Measurements from ENCODE around the gene ARHGEF12.

The ARHGEF12 gene

DNA sequence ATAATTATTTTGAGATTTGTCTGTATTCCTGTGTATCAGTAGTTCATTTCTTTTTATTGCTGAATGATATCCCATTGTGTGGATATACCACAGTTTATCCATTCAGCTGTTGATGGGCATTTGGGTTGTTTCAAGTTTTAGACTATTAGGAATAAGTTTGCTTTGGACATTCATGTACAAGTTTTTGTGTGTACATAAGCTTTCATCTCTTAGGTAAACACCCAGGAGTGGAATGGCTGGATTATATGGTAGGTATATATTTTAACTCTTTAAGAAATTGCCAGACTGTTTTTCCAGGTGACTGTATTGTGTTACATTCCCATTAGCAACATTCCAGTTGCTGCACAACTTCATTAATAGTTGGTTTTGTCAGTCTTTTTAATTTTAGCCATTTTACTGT, 52.0 kb downstream of the ARHGEF12 start:
- no peak for DNase-seq

GRCh38 chr11:120389693-120390584, 53.7 kb downstream of the ARHGEF12 start:
- no peak for DNase-seq

DNA sequence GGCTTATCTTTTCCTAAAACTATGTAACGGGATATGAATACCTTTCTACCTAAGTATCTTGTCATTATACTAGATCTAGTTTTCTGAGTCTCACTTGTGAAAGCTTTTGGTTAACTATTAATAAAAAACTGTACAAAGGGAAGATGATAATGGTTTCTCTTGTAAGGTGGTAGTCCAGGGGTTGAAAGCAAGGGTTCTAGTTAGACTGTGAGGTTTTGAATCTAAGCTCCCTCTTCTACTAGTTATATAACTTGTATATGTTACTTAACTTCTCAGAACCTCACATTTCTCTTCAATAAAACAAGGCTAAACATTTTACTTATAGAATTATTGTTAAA, 54.3 kb downstream of the ARHGEF12 start:
- no peak for DNase-seq

DNA sequence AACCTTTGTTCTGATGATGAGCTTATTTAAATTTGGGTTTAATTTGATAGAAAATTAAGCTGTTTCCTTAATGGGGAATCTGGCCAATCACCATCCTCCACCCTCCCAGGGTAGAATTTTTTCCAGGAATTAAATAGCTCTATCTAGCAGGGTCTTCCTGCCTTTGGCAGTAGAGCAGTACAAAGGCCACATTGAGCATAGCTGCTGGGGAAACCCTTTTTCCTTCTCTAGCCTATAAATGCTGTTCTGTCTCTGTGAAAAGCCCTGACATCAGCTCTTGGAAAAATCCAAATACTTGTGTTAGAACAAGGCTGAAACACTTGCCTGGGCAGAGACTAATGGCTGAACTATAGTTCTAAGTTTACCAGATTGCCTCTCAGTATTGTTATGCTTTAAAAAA, 55.1 kb downstream of the ARHGEF12 start:
- DNase-seq: no peak

DNA sequence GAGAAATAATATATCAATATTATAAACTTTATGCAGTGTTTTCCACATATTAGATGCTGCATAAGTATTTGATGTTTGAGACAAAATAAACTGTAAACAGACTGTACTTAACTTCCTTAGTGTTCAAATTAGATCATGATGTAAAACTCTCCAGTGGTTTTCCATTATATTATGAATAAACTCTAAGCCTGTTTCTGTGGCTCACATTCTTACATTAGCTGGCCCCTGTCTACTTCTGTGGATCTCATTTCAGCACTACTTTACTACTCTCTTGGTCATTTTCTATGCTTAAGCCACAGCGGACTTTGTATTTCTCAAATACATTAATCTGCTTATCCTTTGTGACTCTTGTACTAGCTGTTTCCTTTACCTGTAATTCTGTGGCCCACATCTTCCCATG, 55.6 kb downstream of the ARHGEF12 start:
- DNase-seq: no peak

DNA sequence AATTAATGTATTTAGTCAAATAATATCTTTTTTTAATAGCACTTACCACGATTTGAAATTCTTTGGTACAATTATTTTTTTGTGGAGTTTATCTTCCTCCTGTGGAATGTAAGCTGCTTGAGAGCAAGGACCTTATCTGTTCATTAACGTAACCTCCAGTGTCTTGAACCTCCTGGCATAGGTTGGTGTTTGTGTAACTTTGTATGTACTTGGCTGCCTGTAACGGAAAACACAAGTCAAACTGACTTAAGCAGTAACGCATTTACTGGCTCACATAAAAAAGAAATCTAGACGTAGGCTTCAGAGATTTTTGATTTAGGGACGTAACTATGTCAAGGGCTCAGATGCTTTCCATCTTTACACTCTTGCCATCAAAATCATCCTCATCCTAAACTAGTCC, 56.1 kb downstream of the ARHGEF12 start:
- DNase-seq: no peak

DNA sequence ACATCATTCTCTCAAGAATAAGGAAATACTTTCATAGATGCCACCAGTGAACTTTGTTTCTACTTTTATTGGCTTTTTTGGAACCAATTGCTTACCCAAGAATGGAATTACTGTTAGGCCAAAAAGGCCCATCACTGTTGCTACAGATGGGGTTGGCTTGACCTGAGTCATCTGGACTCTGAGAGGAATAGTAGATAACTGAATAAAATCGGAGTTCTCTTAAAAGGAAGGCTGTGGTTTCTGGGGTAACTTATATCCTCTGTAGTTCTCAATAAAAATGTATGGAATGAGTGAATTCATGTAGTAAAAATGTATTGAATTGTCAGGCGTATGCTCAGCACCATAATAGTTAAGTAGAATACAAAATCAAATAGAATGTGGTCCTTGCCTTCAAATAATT, 56.6 kb downstream of the ARHGEF12 start:
- DNase-seq: no peak

- DNase-seq: no peak
Observed at GRCh38 chr11:120394119-120394518, 57.9 kb downstream of the ARHGEF12 start.

- DNase-seq: no peak
Observed at GRCh38 chr11:120395778-120396177, 59.6 kb downstream of the ARHGEF12 start.

DNA sequence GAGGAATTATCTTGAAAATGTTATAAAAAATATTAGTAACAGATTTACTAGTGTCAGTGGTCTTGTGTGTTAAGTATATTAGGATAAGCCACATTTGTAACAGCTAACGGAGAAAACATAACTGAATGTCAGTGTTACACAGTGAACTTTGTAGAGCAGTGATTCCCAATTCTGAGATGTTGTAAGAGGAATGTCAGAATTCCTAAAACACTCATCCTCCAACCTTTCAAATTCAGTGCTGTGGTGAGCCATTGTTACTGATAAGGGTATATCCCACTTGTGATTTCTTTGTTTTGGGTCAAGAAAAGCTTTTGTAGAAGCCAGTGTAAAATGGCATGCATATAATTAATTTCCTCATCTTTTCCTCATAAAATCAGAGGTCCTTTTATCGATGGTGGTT, 61.9 kb downstream of the ARHGEF12 start:
- DNase-seq: no peak

DNA sequence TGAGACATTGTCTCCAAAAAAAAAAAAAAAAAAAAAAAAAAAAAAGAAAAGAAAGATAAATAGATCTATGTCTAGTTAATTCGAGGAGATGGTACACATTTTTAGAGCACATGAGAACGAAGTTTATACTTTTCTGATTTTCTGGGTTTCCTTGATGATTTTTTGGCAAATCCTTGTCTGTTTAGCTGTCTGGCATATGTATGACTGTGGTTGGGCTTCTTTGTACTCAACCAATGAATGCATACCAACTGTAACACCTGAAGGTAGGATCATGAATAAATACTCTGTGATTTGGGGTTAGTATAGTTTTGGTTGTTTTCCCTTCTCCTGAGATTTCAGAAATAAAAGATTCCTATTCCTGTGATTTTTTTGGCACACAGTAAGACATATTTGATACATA, 63.1 kb downstream of the ARHGEF12 start:
- DNase-seq: no peak

- DNase-seq: no peak
Observed at GRCh38 chr11:120400564-120401364, 64.6 kb downstream of the ARHGEF12 start.

DNA sequence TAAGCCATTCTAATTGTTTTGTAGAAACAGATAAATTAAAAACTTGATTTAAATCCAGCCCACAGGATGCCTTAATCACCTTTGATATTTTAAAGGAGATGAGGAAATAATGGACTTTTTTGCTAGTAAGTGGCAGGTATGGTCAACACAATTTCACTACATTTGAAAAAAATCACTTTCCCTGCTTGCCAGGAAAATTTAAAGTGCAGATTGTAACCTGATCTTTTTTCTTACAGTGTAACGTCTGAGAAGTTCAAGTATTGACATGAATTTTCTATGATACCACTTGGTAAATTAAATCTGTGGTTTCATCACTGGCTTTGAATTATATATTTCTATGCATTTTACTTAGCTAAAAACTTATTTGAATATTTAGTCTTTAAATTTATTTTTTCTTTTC, 65.3 kb downstream of the ARHGEF12 start:
- DNase-seq: no peak

GRCh38 chr11:120403966-120404365, 67.8 kb downstream of the ARHGEF12 start:
- DNase-seq: no peak

- no peak for DNase-seq
Observed at GRCh38 chr11:120404495-120404894, 68.3 kb downstream of the ARHGEF12 start.

- DNase-seq: no peak
Observed at GRCh38 chr11:120409655-120410054, 73.4 kb downstream of the ARHGEF12 start.

GRCh38 chr11:120410622-120411380, 74.6 kb downstream of the ARHGEF12 start:
- no peak for DNase-seq

- no peak for DNase-seq
Observed at GRCh38 chr11:120413480-120413879, 77.3 kb downstream of the ARHGEF12 start.

GRCh38 chr11:120420572-120420971, 84.4 kb downstream of the ARHGEF12 start:
- no peak for DNase-seq

DNA sequence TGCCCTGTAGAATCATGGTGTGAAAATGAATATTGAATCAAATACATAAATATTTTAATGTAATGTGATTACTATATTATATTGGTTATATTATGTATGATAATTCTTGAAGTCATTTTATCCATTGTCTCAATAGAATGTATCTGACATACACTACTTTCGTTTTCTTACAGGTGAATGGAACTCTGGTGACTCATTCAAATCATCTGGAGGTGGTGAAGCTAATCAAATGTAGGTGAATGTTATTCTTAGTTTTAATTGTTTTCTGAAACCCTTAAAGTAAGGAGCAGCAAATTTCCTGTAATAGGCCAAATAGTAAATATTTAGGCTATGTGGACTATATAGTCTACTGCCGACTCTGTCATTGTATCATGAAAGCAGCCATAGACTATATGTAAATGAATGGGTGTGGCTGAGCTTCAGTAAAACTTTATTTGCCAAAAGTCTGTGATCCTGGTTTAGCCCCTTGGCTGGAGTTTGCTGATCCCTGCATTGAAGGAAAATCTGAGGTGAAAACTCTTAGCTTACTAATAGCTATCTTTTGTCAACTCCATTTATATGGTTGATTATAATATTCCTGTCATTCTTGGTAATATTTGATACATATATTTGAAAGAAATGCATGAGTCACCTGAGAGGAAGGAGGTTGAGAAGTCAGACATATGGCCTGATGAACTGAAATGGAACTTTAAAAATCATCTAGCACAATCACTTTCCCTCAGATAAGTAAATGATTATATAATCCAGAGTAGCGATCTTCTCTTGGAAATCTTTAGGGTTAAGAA, 88.2 kb downstream of the ARHGEF12 start:
- no peak for DNase-seq

DNA sequence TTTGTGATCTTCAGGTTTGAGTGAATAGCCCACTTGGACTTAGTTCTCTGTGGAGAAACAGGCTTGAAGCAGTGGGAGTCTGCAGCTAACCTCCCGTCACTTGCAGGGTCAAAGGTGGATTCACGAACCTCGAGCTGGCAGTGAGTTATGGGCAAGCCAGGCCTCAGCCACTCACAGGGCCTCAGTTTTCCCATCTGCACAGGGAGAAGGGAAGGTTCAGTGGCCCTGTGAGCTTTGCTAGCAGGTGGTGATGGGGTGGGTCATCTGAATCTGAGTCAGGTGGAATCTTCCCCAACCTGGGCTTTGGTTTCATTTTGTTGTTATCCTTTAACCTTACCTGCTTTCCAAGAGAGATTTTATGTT, 88.7 kb downstream of the ARHGEF12 start:
- no peak for DNase-seq

- DNase-seq: no peak
Observed at GRCh38 chr11:120425527-120425926, 89.3 kb downstream of the ARHGEF12 start.

- DNase-seq: no peak
Observed at GRCh38 chr11:120430146-120430545, 93.9 kb downstream of the ARHGEF12 start.

Measured in NK-92 treated with Interleukin-12 subunit alpha and Interleukin-12 subunit beta, amount 100 ng/mL, for 24 hours (cell line).